GM21515 (cell line): ENCODE measurements around the gene HLTF.

ENCODE experiments used
- ATAC-seq: cut with Tn5 transposase; IDR thresholded peaks from one replicate; pipeline ENCODE4 v1.9.1; 2021; ENCODE audit not compliant: unreplicated experiment

Gene HLTF

DNA sequence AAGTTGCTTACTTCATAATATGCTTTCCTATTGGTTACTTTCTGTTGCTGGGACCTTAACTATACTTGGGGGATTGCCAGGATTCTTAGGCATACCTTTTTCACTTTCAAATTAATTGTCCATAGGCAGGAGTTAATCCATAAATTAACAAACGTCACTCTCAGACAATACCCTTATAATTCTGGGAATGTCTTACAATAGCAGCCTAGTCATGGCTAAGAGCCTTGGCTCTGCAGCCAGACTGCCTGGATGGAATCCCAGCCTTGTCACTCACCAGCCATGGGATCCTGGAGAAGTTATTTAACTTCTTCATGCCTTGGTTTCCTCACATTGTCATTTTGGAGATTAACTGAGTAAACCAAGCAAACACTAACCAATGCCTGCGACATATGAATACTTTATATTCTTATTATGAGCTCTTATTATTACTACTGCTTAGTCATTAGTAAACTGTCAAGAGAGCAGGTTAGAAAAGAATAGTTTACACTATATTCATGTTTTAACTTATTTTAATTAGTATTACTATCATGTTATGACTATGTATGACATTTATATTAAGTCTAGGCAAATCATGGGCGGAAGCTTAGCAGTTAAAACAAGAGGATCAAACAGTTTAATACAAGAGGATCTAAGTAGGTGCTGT lies 66.0 kb downstream of the HLTF start:
- no peak for ATAC-seq

DNA sequence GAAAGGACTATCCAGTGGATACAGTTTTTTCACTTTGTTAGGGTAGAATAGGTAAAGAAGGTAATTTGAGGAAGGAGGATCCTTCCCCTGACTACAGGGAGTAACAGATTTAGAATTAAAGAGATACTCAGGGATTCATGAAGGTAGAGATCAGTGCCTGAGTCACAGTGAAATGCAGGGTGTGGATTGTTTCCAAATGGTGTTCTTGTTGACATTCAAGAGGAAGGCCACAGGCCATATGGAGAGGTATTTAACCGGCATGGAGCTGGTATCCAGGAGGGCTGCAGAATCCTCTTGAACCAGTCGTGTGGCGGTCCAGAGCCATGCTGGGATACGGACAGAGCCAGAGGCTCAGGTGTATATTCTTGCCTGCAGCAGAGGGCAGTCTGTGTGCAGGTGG lies 66.8 kb downstream of the HLTF start:
- no peak for ATAC-seq

DNA sequence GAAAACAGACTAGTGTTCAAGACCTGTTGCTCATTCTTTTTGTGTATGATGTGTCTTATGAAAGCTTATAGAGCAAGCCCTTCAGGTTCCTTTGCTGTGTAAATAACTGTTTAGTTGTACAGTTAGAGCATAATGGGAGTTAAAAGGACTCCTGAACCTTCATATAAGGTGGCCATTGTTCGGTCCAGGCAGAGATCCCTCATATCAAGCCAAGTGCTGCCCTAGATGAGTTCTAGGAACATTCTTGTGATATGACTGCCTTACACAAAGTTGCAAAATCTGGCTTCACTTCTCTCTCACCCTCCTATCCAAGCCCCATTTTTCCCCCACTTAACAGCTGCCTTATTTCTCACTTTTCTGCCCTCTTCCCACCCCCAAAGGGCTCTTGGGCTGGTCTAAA lies 68.1 kb downstream of the HLTF start:
- no peak for ATAC-seq

DNA sequence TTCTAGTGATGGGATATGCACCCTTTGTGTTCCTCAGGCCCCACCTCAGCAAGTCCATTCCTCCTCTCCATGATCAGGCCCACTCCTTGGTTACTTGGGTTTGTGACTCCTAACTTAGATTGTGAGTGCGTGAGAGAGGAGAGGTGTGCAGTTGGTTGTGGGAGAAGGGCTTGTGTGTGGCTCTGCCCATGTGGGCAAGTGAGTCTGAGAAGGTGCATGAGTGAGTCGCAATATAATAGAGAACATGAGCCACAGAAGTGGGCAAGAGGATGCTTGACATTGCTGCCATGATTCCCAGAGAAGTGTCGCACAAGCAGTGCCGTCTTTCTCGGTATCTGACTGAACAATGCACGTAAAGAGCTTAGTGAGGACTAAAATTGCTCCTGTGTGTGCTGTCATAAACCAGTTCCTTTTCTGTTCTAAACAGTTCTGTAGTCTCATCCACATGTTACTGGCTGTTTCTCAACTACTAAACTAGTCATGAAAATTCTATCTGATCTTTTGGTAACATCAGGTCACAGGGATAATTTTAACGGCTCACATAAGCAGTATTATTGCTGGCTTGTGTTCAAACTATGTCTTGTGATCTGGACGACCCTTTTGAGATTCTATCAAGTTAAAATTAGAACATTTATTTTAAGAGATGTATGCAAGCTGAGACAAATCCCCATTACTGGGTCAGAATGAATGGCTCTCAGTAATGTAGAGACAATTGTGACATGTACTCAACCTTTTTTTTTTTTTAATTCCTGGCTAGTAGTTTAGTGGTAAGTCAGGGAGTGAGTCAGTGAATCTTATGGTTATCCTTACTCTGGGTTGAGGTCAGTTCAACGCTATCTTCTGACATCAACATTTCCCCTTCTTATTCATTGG lies 69.4 kb downstream of the HLTF start:
- no peak for ATAC-seq

DNA sequence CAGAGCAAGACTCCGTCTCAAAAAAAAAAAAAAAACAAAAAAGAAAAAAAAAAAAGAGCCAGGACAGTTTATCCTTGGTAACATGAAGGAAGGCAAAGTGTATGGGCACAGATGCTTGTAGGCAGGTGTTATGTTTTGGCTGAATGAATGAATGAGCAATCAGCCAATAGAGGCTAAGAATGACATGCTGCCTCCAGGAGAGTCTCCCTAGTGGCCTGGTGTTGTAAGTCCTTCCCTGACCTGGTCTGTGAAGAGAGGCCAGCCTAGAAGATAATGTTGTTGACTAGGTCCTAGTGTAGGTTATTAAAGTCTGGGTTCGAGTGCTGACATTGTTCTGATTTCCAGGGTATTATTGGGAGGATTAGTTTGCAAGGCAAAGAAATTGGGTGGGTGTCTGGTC lies 70.1 kb downstream of the HLTF start:
- ATAC-seq = no peak

DNA sequence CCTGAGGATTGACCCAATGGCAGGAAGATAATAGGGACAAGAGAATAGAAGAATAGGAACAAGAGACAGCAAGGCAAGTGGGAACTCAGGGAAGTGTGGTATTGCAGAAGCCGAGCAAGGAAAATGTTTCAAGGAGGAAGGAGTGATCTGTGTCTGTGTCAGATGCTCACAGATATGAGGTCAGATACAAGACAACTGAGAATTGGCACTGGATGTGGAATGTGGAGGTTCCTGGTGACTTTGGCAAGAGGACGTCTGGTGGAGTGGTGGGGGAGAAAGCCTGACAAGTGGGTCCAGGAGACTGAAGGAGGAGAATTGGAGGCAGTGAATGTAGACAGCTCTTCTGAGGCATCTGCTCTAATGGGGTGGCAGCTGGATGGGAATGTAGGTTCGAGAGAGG lies 70.9 kb downstream of the HLTF start:
- no peak for ATAC-seq

DNA sequence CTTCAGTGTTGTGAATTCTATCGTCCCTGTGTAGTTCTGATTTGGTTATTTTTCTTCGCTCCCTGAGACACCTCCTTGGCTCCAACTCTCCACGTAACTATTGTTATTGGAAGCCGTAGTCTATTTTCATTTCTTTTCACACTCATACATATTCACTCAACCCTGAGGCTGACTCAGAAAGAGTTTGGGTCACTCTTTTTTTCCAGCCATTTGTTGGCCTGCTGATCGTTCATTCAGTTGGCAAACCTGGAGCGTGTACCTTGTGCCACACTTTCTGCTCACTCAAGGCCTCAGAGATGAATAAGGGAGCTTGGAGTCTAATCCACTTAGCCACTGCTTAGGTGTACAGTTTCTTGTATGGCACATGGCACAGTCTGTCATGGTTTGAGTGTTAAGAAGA lies 72.6 kb downstream of the HLTF start:
- ATAC-seq = no peak

DNA sequence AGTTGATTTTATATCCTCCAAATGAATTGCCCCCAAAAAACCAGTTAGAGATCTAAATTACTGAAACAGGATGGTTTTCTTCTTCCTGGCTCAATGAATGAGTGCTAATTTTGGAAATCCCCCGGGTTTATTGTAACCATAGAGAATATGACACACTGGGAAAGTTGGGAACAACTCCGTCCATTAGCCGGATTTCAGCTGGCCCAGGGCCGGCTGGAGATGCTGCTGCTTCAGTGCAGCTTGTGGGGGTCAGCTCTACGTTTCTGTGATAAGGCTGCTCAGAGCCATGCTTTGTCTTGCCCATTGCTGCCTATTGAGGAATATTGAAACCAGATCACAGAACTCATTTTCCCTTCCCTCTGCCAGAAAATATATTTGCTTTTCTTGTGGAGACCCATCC lies 74.7 kb downstream of the HLTF start:
- ATAC-seq = no peak

DNA sequence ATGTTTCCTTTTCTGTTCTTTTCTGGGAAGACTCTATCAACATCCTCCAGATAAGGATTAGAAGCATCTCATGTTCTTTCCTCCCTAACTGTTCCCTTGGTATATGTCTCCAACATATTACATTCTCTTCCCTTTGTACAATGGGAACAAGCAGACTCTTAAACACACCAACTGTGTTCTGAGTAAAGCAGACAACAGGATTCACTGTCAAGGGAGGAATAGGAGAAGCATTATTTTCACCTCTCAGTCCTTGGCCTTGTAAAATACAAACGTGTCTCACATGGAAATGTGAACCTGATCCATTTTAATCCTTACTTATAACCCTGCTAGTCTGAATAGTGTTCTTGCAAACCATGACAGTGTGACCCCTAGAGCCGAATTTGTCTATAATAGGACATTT lies 75.4 kb downstream of the HLTF start:
- ATAC-seq = no peak

DNA sequence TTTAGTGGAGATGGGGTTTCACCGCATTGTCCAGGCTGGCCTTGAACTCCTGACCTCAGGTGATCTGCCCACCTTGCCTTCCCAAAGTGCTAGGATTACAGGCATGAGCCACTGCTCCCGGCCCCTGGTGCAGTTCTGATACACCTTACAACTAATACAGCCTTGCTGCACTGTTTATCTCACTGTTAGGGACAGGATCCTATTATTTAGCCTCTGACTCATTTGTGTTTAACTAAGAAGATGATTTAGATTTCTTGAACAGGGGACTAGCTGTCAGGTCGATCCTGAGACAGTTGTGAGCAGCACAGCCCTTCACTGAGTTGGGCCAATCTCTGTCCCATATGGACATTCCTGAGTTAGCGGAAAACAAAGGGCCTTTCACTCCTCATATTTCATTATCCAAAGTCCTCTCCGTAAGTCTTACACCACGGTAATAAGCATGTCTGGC lies 75.8 kb downstream of the HLTF start:
- ATAC-seq = no peak

DNA sequence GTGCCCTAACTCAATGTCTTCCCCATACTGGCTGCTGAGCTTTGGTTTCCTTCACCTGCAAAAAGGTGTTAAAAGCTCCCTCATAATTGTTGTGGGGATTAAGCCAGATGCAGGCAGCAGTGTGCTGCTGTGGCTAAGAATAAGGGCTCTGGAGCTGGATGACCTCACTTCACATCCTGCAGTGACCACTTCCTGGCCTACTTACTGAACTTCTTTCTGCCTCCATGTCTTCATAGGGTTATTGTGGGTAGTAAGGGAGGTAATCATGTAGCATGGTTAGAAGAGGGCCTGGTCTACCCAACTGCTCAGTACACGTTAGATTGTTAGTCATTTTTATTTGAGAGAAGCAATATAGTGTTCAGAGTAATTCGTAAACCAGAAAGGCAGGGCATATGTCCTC lies 76.6 kb downstream of the HLTF start:
- peak; percentile 66 for ATAC-seq

DNA sequence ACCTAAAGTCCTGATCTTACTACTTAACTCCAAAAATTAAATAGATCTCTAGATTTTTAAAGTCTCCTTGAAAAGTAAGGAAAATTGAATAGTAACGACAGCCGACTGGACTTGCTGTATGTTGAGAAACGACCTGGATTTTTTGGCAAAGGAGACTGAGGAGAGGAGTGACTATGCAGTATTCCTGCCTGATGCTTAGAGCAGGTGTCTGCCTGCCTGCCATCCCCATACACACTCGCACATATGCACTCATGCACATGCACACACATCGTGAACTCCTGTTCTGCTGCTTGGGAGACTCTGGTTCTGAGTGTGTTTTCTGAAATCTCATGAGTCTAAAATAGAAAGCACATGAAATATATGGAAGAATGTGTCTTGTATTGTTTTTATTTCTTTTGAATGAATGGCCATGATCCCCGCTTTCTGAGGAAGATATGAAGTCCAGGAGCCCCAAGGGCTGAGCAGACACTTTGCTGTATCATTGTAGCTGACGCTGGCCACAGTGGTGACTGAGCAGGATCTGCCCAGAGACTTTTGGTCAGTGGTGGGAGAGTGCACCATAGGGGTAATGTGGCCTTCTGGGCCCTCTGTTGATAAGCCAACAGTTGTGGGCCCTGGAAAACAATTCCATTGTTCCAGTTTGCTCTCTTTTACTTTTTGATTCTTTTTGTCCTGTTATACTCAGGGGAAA lies 78.6 kb downstream of the HLTF start:
- no peak for ATAC-seq

DNA sequence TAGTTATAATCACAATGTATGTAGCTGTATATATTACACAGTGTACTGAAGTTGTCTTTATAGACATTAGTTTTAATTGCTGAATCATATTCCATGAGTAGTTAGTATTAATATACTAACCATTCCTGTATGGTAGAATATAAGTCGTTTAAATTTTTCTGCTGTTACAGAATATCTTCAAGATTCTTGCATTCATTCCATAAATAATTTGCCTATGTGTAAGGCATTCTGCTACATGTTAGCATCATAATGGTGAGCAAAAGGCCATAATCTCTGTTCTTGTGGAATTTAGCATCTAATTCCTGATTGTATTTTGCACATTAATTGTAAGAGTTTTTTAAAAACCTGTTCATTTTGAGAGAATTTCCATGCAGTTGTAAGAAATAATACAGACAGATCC lies 80.9 kb downstream of the HLTF start:
- ATAC-seq = no peak

DNA sequence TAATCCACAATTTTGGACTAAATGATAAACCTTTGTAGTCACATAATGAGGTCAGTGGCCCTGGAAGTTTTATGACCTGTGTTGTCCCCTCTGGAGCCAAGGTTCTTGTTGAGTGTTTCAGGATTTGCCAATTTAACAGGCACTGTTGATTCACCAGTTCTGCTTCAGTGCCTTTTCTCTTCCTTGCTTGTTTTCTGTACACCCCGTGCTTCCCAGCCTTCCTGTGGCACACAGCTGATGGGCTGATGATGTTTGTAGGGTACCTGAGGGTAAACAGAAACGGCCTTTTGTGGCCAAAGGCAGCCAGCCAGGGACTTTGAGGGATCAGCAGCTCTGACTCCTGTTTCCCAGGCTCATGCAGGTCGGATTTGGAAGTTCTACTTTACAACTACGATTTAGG lies 81.7 kb downstream of the HLTF start:
- ATAC-seq = no peak

DNA sequence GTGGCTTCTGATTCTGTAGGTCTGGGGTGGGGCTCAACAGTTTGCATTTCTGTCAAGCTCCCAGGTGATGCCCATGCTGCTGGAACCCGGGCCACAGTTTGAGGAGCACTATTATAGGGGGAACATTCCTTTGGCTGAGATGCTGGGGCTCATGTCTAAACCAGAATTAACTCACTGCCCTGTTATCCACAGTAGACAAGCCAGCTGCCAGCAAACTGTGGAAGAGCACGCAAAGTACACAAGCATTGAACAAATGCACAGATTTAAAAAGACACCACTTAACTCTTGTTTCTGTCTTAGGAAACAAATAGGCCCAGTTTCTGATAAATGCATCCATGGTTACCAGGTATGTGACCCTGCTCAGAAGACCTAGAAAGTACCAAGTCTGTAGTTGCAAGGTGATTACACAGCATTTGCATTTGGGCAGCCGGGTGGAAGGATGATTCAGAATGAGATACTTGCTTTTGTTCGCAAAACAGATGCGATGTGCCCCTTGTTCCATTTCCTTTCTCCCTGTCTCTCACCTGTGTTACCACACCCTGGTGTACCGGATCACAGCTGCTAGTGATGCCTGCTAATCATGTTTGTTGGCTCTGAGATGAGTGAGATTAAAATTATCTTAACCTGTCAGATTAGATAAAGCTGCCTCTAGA lies 82.6 kb downstream of the HLTF start:
- peak; percentile 60 for ATAC-seq

DNA sequence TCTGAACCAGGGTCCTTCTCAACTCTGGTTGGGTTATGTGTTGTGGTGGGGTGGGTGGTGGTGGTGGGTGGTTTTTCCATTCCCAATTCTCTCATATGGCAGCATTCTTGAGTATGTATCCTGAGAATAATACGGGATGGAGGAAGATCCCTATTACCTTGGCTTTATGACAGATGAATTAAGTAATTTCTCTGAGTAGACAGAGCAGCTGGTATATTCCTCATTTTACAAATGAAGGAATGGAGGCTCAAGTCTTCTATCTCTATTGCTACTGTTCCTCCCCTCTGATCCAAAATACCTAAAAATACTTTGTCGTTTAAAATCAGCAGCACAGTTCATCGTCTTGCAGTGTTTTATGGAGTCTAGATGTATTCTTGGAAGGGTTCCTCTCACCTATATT lies 84.6 kb downstream of the HLTF start:
- no peak for ATAC-seq

DNA sequence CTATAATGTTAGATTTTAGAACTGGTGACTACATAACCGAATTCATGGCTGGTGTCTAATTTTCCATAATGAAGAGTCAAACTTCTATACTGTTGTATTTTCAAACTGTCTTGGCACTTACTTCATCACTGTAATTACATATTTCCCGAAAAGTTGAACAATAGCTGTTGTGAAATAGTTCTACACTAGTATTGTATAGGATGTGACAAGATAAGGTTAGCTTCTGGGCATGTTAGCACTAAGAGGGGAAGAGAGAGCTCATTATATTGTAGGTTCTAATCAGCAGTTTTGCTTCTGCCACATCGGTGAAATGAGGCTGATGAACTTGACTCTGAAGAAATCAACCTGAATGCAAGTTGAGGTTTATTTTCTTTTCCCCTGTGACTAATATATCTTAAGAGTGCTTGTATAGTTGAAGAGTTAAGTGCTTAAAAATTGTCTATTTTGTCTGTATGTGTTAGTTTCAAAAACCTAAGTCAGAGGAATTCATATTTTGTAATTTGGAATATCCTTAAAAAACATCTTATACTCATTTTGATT lies 86.1 kb downstream of the HLTF start:
- ATAC-seq = no peak

DNA sequence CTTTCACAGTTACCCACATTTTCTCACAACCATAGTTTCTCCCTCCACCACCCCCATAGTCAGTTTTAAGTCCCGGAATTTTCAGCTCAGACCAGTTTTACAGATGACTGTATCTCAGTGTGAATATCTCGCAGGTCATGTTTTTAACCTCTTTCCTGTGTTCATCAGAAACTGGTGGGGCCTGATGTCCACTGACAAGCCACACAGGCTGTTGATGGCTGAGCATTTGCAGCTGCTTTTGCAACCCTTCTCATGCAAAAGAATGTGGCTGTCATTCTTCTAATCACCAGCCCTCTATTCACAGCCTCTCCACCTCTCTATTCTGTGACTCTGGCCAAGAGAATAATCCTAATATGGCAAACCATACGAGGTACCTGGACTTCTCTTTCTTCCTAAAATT lies 86.5 kb downstream of the HLTF start:
- no peak for ATAC-seq

DNA sequence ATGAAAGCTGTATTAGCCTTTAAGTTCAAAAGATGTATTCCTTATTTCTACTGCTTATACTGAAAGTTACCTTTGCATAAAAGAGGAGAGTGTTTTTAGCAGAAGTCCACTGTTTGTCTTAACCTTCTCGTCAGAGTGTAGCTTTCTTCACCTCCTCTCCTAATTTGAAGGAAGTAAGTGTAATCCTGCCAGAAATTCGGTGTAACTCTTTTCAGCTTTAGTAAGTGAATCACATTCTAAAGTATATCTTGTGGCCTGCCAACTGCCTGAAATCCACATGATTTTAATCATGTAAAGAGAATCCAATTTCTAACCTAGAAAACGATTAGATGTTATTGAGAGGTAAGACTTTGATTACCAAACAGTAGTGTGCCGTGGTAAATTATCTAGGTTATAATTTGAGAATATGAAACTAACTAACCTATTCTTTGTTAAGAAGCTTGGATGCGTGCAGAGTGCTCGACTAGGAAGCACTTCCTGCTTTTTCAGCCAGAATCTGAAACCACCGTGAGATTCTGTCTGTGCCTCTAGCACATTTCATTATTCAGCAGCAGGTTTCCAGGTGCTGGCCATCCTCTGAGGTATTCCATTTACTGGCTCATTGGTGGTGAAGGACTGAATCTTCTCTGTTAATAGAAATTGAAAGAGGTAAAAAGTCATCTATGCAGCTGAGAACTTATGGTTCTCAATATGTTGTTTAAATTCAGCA lies 87.5 kb downstream of the HLTF start:
- no peak for ATAC-seq

DNA sequence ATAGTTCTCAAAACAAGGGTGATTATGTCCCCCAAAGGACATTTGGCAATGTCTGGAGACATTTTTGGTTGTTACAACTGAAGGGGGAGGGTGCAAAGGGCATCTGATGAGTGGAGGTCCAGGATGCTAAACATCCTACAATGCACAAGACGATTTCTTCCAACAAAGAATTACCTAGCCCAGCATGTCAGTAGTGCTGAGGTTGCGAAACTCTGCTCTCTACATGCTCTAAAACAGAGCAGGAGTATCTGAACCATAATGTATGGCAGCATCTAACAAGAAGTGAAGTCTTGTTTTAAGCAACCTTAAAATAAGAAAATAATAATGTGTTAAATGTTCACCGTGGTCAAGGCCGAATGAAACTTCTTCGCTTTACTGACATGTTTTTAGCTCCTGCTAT lies 88.0 kb downstream of the HLTF start:
- no peak for ATAC-seq

DNA sequence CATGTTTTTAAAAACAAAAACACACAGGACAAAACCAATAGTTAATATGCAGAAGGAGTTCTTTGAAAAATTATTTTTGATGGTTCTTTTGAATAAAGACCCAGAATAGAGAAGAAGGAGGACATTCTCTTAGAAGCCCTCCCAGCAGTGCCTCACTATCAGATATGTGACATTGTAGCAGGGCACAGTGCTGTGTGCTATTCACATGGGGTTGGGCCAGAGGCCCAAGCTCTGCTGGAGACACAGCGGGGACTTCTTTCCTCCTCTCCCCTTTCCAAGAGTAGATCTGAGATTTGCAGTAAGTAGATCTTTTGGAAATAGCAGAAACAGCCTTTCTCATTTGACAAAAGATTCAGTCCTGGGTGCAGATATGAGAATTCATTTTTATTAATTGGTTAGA lies 88.7 kb downstream of the HLTF start:
- ATAC-seq = no peak
